SU-DHL-6 (cell line): Measurements from ENCODE around the gene IPCEF1.

Experiments used
- H2AFZ ChIP-seq: fragments of 200-600 bp; sonication (generic); 2 replicates; pipeline ENCODE4 v1.6.1; 2014; ENCODE audit warnings: low read depth, mild to moderate bottlenecking, moderate library complexity, mixed read lengths, antibody characterized with exemption, low read length; ENCODE audit not compliant: severe bottlenecking
- H3F3A ChIP-seq: fragments of 200-600 bp; shearing (Covaris generic); 2 replicates; pipeline ENCODE4 v1.6.0; 2016; ENCODE audit warnings: antibody characterized with exemption, mild to moderate bottlenecking; ENCODE audit not compliant: insufficient read depth
- H3K27ac ChIP-seq: fragments of 200-600 bp; sonication (generic); 2 replicates; pipeline ENCODE4 v1.5.1; 2016; ENCODE audit warnings: low read depth, mild to moderate bottlenecking, low read length, moderate library complexity, mixed read lengths
- H3K27me3 ChIP-seq: fragments of 200-600 bp; sonication (generic), shearing (Covaris generic); 2 replicates; pipeline ENCODE4 v1.6.0; 2014; ENCODE audit warnings: mild to moderate bottlenecking, low read length
- H3K36me3 ChIP-seq: fragments of 200-600 bp; sonication (generic); 2 replicates; pipeline ENCODE4 v1.6.1; 2014; ENCODE audit warnings: mild to moderate bottlenecking, low read length, mixed read lengths
- H3K4me2 ChIP-seq: fragments of 300-600, 200-600 bp; shearing (Covaris generic), sonication (generic); 2 replicates; pipeline ENCODE4 v1.6.0; 2014; ENCODE audit warnings: low read length, low read depth, mild to moderate bottlenecking; ENCODE audit not compliant: poor library complexity, severe bottlenecking
- H3K4me3 ChIP-seq: fragments of 200-600 bp; sonication (generic); 2 replicates; pipeline ENCODE4 v1.5.1; 2014; ENCODE audit warnings: antibody characterized with exemption, low read length, mild to moderate bottlenecking, mixed read lengths; ENCODE audit not compliant: insufficient read depth, poor library complexity, severe bottlenecking
- H3K79me2 ChIP-seq: fragments of 200-600 bp; sonication (generic); 2 replicates; pipeline ENCODE4 v1.6.1; 2014; ENCODE audit warnings: mild to moderate bottlenecking, low read length, moderate library complexity; ENCODE audit not compliant: insufficient read depth
- H3K9ac ChIP-seq: fragments of 200-600 bp; sonication (generic); 2 replicates; pipeline ENCODE4 v1.7.0; 2014; ENCODE audit warnings: mild to moderate bottlenecking, low read length
- H3K9me2 ChIP-seq: fragments of 200-600 bp; sonication (generic); replicated peaks from 2 replicates; pipeline ENCODE4 v1.6.1; 2014; ENCODE audit warnings: low read length; ENCODE audit not compliant: insufficient read depth
- H3K9me3 ChIP-seq: fragments of 200-600 bp; sonication (generic); 2 replicates; pipeline ENCODE4 v1.6.1; 2014; ENCODE audit warnings: low read length, mixed read lengths; ENCODE audit not compliant: insufficient read depth
- H4K20me1 ChIP-seq: fragments of 200-600 bp; sonication (generic); 2 replicates; pipeline ENCODE4 v1.6.1; 2014; ENCODE audit warnings: low read depth, mild to moderate bottlenecking, antibody characterized with exemption, low read length, moderate library complexity, mixed read lengths
- EZH2phosphoT487 ChIP-seq: fragments of 200-600 bp; sonication (generic), shearing (Covaris generic); conservative IDR thresholded peaks from 2 replicates; pipeline ENCODE4 v1.6.1; 2018; ENCODE audit warnings: mild to moderate bottlenecking, antibody characterized with exemption, low read length, moderate library complexity, mixed read lengths
- TF ChIP-seq, protein P1 (sequence below): fragments of 200-600 bp; sonication (generic); IDR thresholded peaks from one replicate; pipeline ENCODE4 v1.5.1; 2017; ENCODE audit warnings: antibody characterized with exemption, mild to moderate bottlenecking, low read length, moderate library complexity; ENCODE audit not compliant: insufficient read depth, poor library complexity, severe bottlenecking

Gene IPCEF1

DNA sequence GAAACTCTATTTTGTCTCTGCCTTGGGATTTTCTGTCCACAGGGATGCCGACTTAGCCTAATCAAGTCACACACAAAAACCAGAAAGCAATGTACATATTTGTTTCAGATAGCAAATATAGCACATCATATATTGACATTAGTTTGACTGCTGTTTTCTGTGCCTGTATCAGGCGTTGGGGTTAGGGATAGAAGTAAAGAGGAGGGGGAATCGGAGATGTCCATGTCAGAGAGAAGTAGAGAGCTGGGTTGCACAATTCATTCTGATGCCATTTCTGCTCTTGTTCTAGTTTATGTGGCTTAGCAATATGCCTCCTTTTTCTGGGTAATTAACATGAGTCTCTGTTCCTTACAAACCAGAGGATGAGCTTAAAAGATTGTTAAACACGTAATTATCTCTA lies 14.7 kb upstream of the IPCEF1 start:
- no peak overlapping the region for H3K9ac ChIP-seq
- H3K9me2 ChIP-seq, result no peaks in the 10 kb centered on the region
- no peak overlapping the region for H2AFZ ChIP-seq
- H3K36me3 ChIP-seq, result no peaks in the 10 kb centered on the region
- no peaks in the 10 kb centered on the region for H4K20me1 ChIP-seq
- no peak overlapping the region for H3K27ac ChIP-seq
- H3K4me3 ChIP-seq, result no peak overlapping the region
- TF ChIP-seq, protein P1, sequence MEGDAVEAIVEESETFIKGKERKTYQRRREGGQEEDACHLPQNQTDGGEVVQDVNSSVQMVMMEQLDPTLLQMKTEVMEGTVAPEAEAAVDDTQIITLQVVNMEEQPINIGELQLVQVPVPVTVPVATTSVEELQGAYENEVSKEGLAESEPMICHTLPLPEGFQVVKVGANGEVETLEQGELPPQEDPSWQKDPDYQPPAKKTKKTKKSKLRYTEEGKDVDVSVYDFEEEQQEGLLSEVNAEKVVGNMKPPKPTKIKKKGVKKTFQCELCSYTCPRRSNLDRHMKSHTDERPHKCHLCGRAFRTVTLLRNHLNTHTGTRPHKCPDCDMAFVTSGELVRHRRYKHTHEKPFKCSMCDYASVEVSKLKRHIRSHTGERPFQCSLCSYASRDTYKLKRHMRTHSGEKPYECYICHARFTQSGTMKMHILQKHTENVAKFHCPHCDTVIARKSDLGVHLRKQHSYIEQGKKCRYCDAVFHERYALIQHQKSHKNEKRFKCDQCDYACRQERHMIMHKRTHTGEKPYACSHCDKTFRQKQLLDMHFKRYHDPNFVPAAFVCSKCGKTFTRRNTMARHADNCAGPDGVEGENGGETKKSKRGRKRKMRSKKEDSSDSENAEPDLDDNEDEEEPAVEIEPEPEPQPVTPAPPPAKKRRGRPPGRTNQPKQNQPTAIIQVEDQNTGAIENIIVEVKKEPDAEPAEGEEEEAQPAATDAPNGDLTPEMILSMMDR, result no peak
- no peak for TF ChIP-seq EZH2phosphoT487
- H3K79me2 ChIP-seq, result no peaks in the 10 kb centered on the region
- H3K9me3 ChIP-seq, result no peaks in the 10 kb centered on the region
- no peak overlapping the region for H3K4me2 ChIP-seq
- H3F3A ChIP-seq, result no peaks in the 10 kb centered on the region
- H3K27me3 ChIP-seq, result no peaks in the 10 kb centered on the region

DNA sequence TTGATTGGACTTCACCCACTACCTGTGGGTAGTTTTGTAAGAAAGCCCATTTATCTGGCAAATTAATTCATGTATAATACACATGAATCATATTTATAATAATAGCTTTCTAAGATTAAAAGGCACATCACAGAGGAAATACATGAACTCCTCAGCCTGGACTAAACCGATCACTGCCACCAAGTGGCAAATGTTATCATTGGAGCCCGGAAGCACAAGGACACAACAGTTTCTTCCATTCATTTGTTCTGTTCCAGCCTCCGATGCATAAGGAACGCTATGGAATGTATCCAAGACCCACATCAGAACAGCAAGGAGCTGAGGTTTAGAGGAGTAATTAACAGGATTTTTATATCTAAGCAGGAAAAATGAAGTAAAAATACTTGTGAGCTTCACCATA lies 13.9 kb upstream of the IPCEF1 start:
- Histone ChIP-seq H3K9me3 (no peaks in the 10 kb centered on the region), H3K27ac (no peak overlapping the region), H3K79me2 (no peaks in the 10 kb centered on the region), H3K9me2 (no peaks in the 10 kb centered on the region), H3K36me3 (no peaks in the 10 kb centered on the region), H3K4me2 (no peak overlapping the region), H3F3A (no peaks in the 10 kb centered on the region), H3K9ac (no peak overlapping the region), H2AFZ (no peak overlapping the region), H4K20me1 (no peaks in the 10 kb centered on the region), H3K4me3 (no peak overlapping the region), H3K27me3 (no peaks in the 10 kb centered on the region)
- TF ChIP-seq, protein P1, result peak; percentile 24
- TF ChIP-seq EZH2phosphoT487, result no peak

DNA sequence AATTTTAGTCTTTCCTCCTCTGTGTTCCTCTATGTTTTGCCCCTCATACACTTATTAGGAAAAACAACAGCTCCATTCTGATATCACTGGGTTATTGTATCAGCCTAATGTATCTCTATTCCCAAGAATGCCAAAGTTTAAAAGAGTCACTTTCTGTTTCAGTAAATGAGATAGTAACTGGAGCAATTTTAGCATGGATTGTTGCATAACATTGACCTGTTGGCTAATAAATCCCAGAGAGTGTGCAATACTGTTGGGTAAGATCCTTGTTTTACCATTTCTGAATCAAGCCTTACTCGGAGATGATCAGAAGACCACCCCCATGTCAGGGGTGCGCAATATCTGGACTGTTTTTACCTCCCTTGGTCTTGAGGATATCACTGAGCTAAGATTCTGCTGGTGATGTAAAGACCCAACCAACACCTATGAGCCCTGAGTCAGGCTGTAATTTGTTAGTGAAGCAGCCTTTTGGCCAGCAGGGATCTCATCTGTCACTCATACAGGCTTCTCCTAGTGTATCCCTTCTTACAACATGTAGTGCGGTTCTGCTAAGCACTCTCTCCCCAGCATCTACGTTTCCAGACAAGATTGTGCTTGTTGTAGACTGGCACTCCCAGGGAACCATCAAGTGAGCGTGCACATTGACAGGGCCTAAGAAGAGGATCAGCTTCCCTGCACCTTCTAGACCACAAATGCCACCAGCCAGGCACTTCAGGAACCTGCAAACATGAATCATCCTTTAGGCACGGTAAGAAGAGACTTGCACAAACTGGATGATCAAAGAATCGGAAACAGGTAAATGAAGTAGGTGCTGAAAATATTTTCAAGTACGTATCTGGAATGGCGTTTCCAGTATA lies 11.5 kb upstream of the IPCEF1 start:
- Histone ChIP-seq H3K27me3 (no peaks in the 10 kb centered on the region), H3K9ac (no peak overlapping the region), H3K4me2 (no peak overlapping the region), H3K4me3 (no peak overlapping the region), H3K79me2 (no peaks in the 10 kb centered on the region), H3K9me2 (no peaks in the 10 kb centered on the region), H2AFZ (no peak overlapping the region), H3K9me3 (no peaks in the 10 kb centered on the region), H4K20me1 (no peaks in the 10 kb centered on the region), H3F3A (no peaks in the 10 kb centered on the region), H3K36me3 (no peaks in the 10 kb centered on the region), H3K27ac (no peak overlapping the region)
- TF ChIP-seq, protein P1, result no peak
- TF ChIP-seq EZH2phosphoT487, result no peak
